ENCODE data around the gene TRPM8.
"Not testable (repeated sequence)": the region's sequence is repeated elsewhere in the genome, so short reads cannot be mapped to it uniquely, and the experiment has no call there.

GRCh38 chr2:233896253-233896652 lies 20.9 kb upstream of the TRPM8 start:
- not testable (repeated sequence) for TF ChIP-seq CTCF, POLR2A (IDR thresholded peaks at IDR 0.05)

All from ovary (tissue), 3 donors.